Activated CD4-positive, CD25-positive, alpha-beta regulatory T cell treated with anti-CD3 and anti-CD28 coated beads, Interleukin-2, amount 50 U/mL, for 72 hours (primary cell): Measurements from ENCODE around the gene EMC6.

Experiments
- DNase-seq: peaks from one replicate; pipeline ENCODE4 v3.0.0; 2021

EMC6 gene

GRCh38 chr17:3715296-3715695 is 46.7 kb downstream of the EMC6 start:
- no peak for DNase-seq

GRCh38 chr17:3718201-3718600 is 49.6 kb downstream of the EMC6 start:
- no peak for DNase-seq

GRCh38 chr17:3719265-3719664 is 50.7 kb downstream of the EMC6 start:
- no peak for DNase-seq
